ENCODE data around the gene LHFPL6. TPM values are rescaled to one million over a fixed set of nuclear protein-coding genes. Genes with fewer than 3 reads are reported as not detected.

Gene LHFPL6
- total RNA-seq, 6 experiments from 2014 or later, result 57.5 to 75.3 (median 61.4) TPM

- Mint-ChIP-seq H3K36me3 (ENCODE audit: low read depth) (no peaks in the 10 kb centered on the region), H3K27me3 (ENCODE audit: insufficient read depth) (peaks cover 2% of the 10 kb centered on the region; the same call in 1 of the 2 replicates), H3K9me3 (no peaks in the 10 kb centered on the region), H3K4me1 (ENCODE audit: low read depth) (peaks cover 29% of the 10 kb centered on the region), H3K4me3 (peak overlapping the region; percentile 85), H3K27ac (peak overlapping the region; percentile 86)
- DNase-seq, result peak; percentile 54
- no peak for TF ChIP-seq CTCF (IDR thresholded peaks at IDR 0.05)
These were observed 185.3 kb downstream of the LHFPL6 start for GRCh38 chr13:39417643-39418042.

- Mint-ChIP-seq H3K9me3 (no peaks in the 10 kb centered on the region), H3K36me3 (ENCODE audit: low read depth) (no peaks in the 10 kb centered on the region), H3K4me1 (ENCODE audit: low read depth) (peaks cover 29% of the 10 kb centered on the region), H3K27me3 (ENCODE audit: insufficient read depth) (peaks cover 2% of the 10 kb centered on the region; the same call in 1 of the 2 replicates), H3K4me3 (peak overlapping the region; percentile 85), H3K27ac (peak overlapping the region; percentile 86)
- DNase-seq, result peak; percentile 8
- TF ChIP-seq CTCF (IDR thresholded peaks at IDR 0.05), result peak; percentile 60
These were observed 185.9 kb downstream of the LHFPL6 start for GRCh38 chr13:39417131-39417530.

GRCh38 chr13:39415008-39415802 is 187.8 kb downstream of the LHFPL6 start:
- Mint-ChIP-seq H3K9me3 (no peaks in the 10 kb centered on the region), H3K4me3 (no peak overlapping the region), H3K27ac (no peak overlapping the region), H3K36me3 (ENCODE audit: low read depth) (no peaks in the 10 kb centered on the region), H3K4me1 (ENCODE audit: low read depth) (peaks cover 34% of the 10 kb centered on the region), H3K27me3 (ENCODE audit: insufficient read depth) (peaks cover 2% of the 10 kb centered on the region; the same call in 1 of the 2 replicates)
- TF ChIP-seq CTCF (IDR thresholded peaks at IDR 0.05), result peak; percentile 82
- DNase-seq, result peak; percentile 55

GRCh38 chr13:39414339-39414738 is 188.7 kb downstream of the LHFPL6 start:
- Mint-ChIP-seq H3K27me3 (ENCODE audit: insufficient read depth) (peaks cover 2% of the 10 kb centered on the region; the same call in 1 of the 2 replicates), H3K27ac (no peak overlapping the region), H3K4me3 (no peak overlapping the region), H3K9me3 (no peaks in the 10 kb centered on the region), H3K4me1 (ENCODE audit: low read depth) (peaks cover 42% of the 10 kb centered on the region), H3K36me3 (ENCODE audit: low read depth) (no peaks in the 10 kb centered on the region)
- DNase-seq, result no peak
- no peak for TF ChIP-seq CTCF (IDR thresholded peaks at IDR 0.05)

GRCh38 chr13:39411511-39411910 is 191.5 kb downstream of the LHFPL6 start:
- no peaks in the 10 kb centered on the region for H3K36me3 Mint-ChIP-seq (ENCODE audit: low read depth)
- no peak overlapping the region for H3K27ac Mint-ChIP-seq
- no peak for DNase-seq
- peaks cover 24% of the 10 kb centered on the region for H3K4me1 Mint-ChIP-seq (ENCODE audit: low read depth)
- no peak overlapping the region for H3K4me3 Mint-ChIP-seq
- no peak for TF ChIP-seq CTCF (IDR thresholded peaks at IDR 0.05)
- H3K9me3 Mint-ChIP-seq, result no peaks in the 10 kb centered on the region
- H3K27me3 Mint-ChIP-seq (ENCODE audit: insufficient read depth), result peaks cover 2% of the 10 kb centered on the region; the same call in 1 of the 2 replicates

Data from HFFc6 (cell line).